HG03280 (cell line): ENCODE measurements around the gene HDLBP.

Experiments
- ATAC-seq: cut with Tn5 transposase; IDR thresholded peaks from one replicate; pipeline ENCODE4 v1.9.1; 2021; ENCODE audit warnings: mild to moderate bottlenecking, moderate library complexity; ENCODE audit not compliant: unreplicated experiment

The HDLBP gene

GRCh38 chr2:241216211-241216761 lies 99.2 kb downstream of the HDLBP start:
- no peak for ATAC-seq

DNA sequence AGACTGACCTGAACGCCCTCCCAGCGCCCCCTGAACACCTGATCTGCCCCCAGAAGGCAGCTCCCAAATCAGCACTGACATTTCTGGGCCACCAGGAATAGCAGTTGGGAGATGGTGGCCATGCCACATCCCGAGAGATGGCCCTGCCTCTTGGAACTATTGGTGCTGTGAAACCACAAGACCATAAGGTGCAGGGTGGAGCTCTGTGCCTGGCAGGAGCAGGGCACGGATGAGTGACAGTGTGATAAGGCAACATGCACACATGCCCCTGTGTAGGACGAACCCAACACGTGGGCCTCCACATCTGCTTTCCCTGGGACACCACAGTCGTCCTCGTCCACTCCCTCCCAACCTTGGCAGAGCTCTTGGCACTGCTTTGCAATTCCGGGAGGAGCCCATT lies 100.1 kb downstream of the HDLBP start:
- ATAC-seq, result no peak

DNA sequence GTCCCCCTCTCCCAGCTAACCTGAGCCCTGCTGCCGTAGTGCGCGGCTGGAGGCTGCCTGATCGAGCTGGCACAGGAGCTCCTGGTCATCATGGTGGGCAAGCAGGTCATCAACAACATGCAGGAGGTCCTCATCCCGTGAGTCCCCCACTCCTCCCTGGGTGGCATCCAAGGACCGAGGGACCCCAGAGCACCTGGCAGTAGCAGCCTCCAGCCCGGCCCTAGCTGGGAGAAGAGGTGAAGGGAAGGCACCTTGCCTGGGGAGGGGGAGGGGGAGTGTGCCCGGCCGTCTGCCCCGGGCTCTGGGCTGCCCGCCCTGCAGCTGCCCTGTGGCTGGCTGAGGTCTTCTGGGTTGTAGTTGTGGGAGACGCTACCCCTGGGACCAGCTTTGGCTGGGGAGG lies 100.7 kb downstream of the HDLBP start:
- no peak for ATAC-seq

GRCh38 chr2:241214209-241214608 lies 101.3 kb downstream of the HDLBP start:
- no peak for ATAC-seq

DNA sequence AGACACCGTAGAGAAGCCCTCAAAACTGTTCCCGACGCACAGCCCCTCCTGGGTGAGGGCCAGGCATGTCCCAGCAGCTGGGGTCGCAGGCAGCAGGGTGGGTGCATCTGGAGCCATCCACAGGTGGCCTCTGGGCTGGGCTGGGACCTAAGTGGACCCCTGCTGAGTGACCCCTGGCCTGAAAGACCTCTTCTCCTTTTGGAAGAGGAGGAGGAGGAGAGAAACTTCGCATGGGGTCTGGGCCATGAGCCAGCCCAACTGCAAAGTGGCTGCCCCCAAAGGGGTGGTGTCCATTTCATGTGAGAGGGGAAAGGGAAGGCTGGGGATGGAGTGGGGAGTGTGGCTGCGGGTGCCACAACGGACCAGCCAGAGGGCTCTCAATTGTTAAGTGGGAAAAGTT lies 101.9 kb downstream of the HDLBP start:
- no peak for ATAC-seq

DNA sequence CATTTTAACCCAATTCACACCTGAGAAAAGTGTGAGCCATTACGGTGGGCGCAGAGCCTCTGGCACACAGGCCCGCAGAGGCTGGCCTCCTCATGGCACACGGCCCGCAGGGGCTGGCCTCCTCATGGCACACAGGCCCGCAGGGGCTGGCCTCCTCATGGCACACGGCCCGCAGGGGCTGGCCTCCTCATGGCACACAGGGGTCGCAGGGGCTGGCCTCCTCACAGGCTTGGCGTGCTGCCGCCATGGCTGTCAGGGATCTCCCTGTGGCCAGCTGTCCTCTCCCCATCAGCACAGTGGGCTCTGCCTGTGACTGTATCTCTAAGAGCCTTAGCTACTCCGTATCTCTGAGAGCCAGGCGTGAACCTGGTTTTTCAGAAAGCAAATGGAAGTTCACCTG lies 102.4 kb downstream of the HDLBP start:
- ATAC-seq, result no peak

GRCh38 chr2:241211276-241211675 lies 104.2 kb downstream of the HDLBP start:
- no peak for ATAC-seq

DNA sequence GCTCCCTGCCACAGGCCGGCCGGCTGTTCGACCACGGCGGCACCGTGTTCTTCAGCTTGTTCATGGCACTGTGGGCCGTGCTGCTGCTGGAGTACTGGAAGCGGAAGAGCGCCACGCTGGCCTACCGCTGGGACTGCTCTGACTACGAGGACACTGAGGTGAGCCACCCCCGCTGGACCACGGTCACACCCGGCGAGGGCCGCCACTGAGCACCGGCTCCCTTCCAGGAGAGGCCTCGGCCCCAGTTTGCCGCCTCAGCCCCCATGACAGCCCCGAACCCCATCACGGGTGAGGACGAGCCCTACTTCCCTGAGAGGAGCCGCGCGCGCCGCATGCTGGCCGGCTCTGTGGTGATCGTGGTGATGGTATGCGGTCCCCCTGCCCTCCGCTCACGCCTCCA lies 106.2 kb downstream of the HDLBP start:
- ATAC-seq, result no peak

DNA sequence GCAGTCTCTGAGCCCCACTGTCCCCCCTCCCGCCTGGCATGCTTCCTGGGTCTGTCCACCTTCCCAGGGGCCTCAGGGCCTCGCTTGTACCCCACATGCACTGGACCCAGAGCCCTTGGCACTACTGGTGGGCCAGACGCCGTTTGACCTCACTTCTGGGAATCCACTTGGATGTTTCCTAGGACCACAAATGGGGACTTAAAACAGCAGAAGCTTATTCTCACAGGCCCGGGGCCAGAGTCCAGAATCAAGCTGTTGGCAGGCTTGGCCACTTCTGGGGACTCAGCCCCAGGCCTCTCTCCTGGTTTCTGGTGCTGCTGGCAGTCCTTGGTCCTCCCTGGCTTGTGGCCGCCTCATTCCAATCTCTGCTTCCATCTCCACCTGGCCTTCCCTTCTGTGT lies 107.4 kb downstream of the HDLBP start:
- no peak for ATAC-seq

- ATAC-seq, result no peak
Observed at GRCh38 chr2:241207641-241208040, 107.8 kb downstream of the HDLBP start.

DNA sequence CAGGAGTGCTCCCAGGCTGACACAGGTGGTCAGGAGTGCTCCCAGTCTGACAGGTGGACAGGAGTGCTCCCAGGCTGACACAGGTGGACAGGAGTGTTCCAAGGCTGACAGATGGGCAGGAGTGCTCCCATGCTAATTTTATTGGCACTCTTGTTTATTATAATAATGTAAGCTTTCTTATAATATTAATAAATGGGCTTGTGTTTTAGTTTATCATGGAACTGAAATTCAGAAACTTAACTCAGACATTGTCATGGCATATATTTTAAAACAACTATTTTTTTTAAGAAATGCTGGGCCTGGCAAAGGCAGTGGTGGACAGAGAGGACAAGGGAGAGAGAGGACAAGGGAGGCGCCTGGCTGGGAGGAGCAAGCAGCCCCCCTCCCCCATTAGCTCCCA lies 108.3 kb downstream of the HDLBP start:
- no peak for ATAC-seq

DNA sequence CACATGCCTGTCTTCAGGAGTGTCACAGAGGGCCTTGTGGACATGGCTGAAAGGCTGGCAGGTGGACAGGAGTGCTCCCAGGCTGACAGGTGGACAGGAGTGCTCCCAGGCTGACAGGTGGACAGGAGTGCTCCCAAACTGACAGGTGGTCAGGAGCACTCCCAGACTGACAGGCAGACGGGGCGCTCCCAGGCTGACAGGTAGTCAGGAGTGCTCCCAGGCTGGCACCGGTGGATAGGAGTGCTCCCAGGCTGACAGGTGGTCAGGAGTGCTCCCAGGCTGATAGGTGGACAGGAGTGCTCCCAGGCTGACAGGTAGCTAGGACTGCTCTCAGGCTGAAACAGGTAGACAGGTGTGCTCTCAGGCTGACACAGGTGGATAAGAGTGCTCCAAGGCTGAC lies 110.4 kb downstream of the HDLBP start:
- ATAC-seq, result no peak

GRCh38 chr2:241204490-241204889 lies 111.0 kb downstream of the HDLBP start:
- no peak for ATAC-seq

GRCh38 chr2:241204010-241204384 lies 111.5 kb downstream of the HDLBP start:
- no peak for ATAC-seq

- no peak for ATAC-seq
Observed at GRCh38 chr2:241203218-241204009, 112.1 kb downstream of the HDLBP start.

DNA sequence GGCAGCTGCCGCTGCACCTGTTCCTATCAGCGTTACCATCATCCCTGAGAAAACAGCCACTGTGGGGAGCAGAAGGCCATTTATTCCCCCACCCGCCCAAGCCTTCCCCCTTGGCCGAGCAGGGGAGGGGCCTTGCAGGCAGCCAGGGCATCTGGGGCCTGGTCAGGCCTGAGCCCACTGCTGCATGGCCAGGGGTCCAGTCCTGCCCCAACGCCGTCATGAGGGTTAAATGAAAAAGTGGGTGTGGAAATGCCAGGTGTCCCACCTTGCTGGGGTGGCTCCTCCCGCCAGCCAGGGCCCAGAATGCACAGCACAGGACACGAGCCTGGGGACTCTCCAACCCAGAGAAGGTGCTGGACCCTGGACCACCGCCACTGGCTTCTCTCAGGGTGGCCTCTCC lies 112.8 kb downstream of the HDLBP start:
- ATAC-seq, result no peak

DNA sequence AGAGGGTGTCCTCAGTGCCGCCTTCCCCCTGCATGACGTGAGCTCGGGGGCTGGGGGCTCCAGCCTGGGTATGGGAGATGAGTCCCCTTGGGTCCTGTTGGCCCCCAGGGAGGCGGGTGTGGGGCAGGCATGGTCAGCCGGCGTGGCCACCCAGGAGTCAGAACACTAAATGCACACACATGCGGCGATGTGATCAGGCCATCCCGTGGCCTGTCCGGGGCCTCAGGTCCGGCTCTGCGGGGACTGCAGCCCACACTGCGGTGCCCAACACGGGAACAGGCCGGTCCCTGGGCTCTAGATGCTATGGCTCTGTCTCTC lies 113.2 kb downstream of the HDLBP start:
- ATAC-seq, result no peak

DNA sequence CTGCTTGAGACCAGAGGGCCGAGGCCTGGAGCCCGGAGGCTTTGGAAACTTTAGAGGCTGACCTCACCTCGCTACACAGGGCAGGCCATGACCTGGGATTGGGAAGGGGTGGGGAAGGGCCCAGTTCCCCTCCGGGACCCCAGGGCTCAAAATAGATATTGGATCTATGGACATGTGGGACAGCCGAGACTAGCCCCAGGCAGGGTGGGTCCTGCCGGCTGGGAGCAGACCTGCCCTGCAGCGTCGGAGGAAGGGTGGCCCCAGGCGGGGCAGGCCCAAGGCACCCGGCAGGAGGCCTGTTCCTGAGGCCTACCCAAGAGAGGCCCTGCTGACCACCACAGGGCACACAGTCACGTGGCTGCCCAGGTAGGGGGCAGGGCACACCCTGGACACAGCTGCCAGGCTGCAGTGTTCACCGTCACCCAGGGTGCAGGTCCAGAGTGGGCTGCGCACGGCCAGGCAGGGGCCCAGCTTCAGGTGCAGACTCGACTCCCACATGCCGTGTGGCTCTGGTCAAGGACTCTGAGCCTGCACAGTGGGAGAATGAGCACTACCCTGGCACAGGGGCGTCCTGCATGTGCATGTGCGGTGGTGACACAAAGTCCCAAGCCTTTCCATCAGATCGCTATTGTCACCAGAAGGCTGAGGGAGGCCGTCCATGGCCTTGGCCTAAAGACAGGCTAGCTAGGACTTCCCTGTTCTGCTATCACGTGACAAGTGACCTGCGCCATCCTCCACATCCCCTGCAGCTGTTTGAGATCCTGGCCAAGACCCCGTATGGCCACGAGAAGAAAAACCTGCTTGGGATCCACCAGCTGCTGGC lies 113.8 kb downstream of the HDLBP start:
- ATAC-seq, result no peak

DNA sequence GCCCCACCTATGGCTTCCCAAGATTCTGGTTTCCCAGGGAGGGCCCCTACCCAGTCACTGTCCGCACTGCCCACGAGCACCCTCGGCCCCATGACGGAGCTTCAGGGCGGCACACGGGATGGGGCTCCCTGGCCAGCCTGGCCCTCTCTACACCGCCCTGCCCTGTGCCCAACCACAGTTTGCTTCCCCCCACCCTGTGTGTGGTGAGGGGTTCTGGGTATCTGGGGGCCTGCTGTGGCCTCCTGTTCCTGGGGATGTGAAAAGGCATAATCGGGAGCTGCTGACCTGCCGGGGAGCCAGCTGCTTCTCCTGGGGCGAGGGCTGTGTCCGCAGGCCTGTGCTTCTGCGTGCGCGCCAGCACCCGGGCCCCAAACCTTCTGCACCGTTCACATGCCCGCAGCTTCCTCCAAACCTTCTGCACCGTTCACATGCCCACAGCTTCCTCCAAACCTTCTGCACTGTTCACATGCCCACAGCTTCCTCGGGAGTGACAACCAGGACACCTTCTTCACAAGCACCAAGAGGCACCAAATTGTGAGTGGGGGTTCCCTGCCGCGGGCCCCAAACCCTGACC lies 114.6 kb downstream of the HDLBP start:
- ATAC-seq, result no peak

DNA sequence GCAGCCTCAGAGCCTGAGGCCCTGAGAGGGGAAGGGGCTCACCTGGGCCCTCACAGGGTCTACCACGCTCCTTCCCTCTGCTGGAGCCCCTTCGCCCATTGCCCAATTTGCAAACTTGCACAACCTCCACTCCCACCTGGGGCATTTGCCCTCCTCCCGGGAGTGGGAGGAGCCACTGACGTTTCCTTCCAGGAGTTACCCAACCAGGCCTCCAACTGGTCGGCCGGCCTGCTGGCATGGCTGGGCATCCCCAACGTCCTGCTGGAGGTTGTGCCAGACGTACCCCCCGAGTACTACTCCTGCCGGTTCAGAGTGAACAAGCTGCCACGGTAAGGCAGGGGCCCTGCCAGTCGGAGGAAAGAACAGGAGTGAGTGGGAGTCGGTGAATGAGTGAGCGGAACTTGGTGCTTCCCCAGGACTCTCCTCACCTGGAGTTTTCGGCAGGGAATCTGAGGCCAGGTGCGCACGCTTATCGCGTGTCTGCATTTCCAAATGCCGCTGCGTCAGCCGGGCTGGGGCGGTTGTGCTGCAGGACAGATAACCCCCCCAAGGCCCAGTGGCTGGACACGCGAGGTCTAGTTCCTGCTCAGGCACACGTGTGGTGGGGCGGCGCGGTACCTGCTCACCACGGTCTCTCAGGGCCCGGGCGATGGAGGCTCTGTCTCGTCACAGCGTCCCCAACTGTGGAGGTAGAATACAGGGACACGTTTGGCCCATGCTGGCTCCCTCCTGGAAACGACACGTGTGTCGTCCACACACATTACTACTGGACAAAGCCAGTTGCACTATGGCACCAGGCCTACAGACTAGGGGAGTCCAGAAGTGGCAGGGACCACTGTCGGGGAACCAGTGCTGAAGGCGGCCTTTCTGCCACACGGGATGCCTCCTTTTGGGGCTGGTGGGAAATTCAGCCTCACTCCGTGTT lies 115.3 kb downstream of the HDLBP start:
- no peak for ATAC-seq

GRCh38 chr2:241199286-241199685 lies 116.2 kb downstream of the HDLBP start:
- ATAC-seq, result no peak
